ENCODE results near the gene FOXL2. TPM values are rescaled to one million over a fixed set of nuclear protein-coding genes. Genes with fewer than 3 reads are reported as not detected.
"Not testable (repeated sequence)": the region's sequence is repeated elsewhere in the genome, so short reads cannot be mapped to it uniquely, and the experiment has no call there.

The FOXL2 gene
- total and polyA plus RNA-seq, 4 donors, result not detected

- Histone ChIP-seq H3K9me3 (ENCODE audit: control insufficient read depth in 4 of 4, low read length in 3 of 4) (no peaks in the 10 kb centered on the region), H3K4me1 (ENCODE audit: control insufficient read depth in 4 of 4, insufficient read depth in 4 of 4, low read length in 3 of 4) (no peaks in the 10 kb centered on the region), H3K36me3 (ENCODE audit: control insufficient read depth in 4 of 4, insufficient read depth in 3 of 4, low read depth in 1 of 4, low read length in 3 of 4) (no peaks in the 10 kb centered on the region), H3K9ac (ENCODE audit: low read depth in 1 of 2, low read length in 2 of 2) (no peak overlapping the region), H3K4me3 (ENCODE audit: low read depth in 1 of 3, low read length in 3 of 3) (no peak overlapping the region), H3K27me3 (ENCODE audit: control insufficient read depth in 4 of 4, insufficient read depth in 4 of 4, low read length in 3 of 4) (no peaks in the 10 kb centered on the region), H3K27ac (ENCODE audit: low read depth in 1 of 2, low read length in 2 of 2) (no peak overlapping the region)
- WGBS, result 95% methylated on average over 42 of the region's 42 CpGs
- DNase-seq (ENCODE audit: low spot score), result no peak
- TF ChIP-seq NR2F2 (IDR thresholded peaks at IDR 0.05), result no peak
- no peak for TF ChIP-seq FOXA1 (IDR thresholded peaks at IDR 0.05)
- no peak for TF ChIP-seq JUND (IDR thresholded peaks at IDR 0.05)
- TF ChIP-seq HNF4G (IDR thresholded peaks at IDR 0.05), result no peak
- no peak for TF ChIP-seq SP1 (IDR thresholded peaks at IDR 0.05)
- TF ChIP-seq ZBTB33 (IDR thresholded peaks at IDR 0.05), result no peak
- no peak for TF ChIP-seq RXRA (IDR thresholded peaks at IDR 0.05)
- no peak for TF ChIP-seq MAX (IDR thresholded peaks at IDR 0.05)
- no peak for TF ChIP-seq YY1 (IDR thresholded peaks at IDR 0.05)
- no peak for TF ChIP-seq RAD21 (IDR thresholded peaks at IDR 0.05)
- no peak for TF ChIP-seq HNF4A (conservative IDR thresholded peaks at IDR 0.05)
Observed at GRCh38 chr3:138928727-138929372, 18.1 kb downstream of the FOXL2 start.

DNA sequence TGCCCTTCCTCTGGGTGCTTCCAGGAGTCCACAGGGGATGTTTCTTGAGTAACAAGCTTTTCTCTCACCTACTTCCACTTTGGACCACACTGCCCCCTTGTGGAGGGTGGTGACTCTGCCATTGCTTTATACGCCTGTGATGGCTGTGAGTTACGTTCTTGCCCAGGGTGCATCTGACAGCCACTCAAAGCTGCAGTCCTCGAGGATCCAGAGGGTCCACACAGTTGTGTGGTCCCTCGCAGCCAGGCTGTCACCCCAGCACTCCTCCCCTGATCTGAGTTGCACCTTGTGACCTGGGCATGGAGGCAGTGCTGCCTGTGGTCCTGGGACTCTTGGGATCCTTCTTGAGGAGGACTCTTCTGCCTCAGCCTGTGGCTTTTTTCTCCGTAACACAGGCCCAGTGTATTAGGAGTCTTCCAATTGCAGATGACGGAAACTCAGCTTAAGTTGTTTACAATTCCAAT, 23.4 kb downstream of the FOXL2 start:
- Histone ChIP-seq H3K9ac (ENCODE audit: low read depth in 1 of 2, low read length in 2 of 2) (no peak overlapping the region), H3K36me3 (ENCODE audit: control insufficient read depth in 4 of 4, insufficient read depth in 3 of 4, low read depth in 1 of 4, low read length in 3 of 4) (no peaks in the 10 kb centered on the region), H3K27ac (ENCODE audit: low read depth in 1 of 2, low read length in 2 of 2) (no peak overlapping the region), H3K4me3 (ENCODE audit: low read depth in 1 of 3, low read length in 3 of 3) (no peak overlapping the region), H3K27me3 (ENCODE audit: control insufficient read depth in 4 of 4, insufficient read depth in 4 of 4, low read length in 3 of 4) (no peaks in the 10 kb centered on the region), H3K4me1 (ENCODE audit: control insufficient read depth in 4 of 4, insufficient read depth in 4 of 4, low read length in 3 of 4) (peaks cover 0 to 2% (median 0%) of the 10 kb centered on the region in 4 donors), H3K9me3 (ENCODE audit: control insufficient read depth in 4 of 4, low read length in 3 of 4) (no peaks in the 10 kb centered on the region)
- TF ChIP-seq FOXA2 (IDR thresholded peaks at IDR 0.05) (no peak), REST (IDR thresholded peaks at IDR 0.05) (no peak), CTCF (IDR thresholded peaks at IDR 0.05; ENCODE audit: low read depth, low read length, missing input control) (peak; percentile 92), RAD21 (IDR thresholded peaks at IDR 0.05) (peak; percentile 82 to 91)
- WGBS, result 18% methylated on average over 6 of the region's 6 CpGs
- peak; percentile 86 for DNase-seq (ENCODE audit: low spot score)

GRCh38 chr3:138922400-138922799, 24.5 kb downstream of the FOXL2 start:
- H3K36me3 ChIP-seq (ENCODE audit: control insufficient read depth in 4 of 4, insufficient read depth in 3 of 4, low read depth in 1 of 4, low read length in 3 of 4); H3K9me3 ChIP-seq (ENCODE audit: control insufficient read depth in 4 of 4, low read length in 3 of 4); H3K4me3 ChIP-seq (ENCODE audit: low read depth in 1 of 3, low read length in 3 of 3); H3K27ac ChIP-seq (ENCODE audit: low read depth in 1 of 2, low read length in 2 of 2); DNase-seq (ENCODE audit: low spot score); H3K27me3 ChIP-seq (ENCODE audit: control insufficient read depth in 4 of 4, insufficient read depth in 4 of 4, low read length in 3 of 4); H3K4me1 ChIP-seq (ENCODE audit: control insufficient read depth in 4 of 4, insufficient read depth in 4 of 4, low read length in 3 of 4); H3K9ac ChIP-seq (ENCODE audit: low read depth in 1 of 2, low read length in 2 of 2): not testable (repeated sequence)
- 90% methylated on average over 6 of the region's 6 CpGs for WGBS

Data from liver (tissue), 9 donors.